ENCODE measurements around the gene MYADML2.
"Not testable (repeated sequence)": the region's sequence is repeated elsewhere in the genome, so short reads cannot be mapped to it uniquely, and the experiment has no call there.

Gene MYADML2

GRCh38 chr17:81947189-81947588 is at the start of gene MYADML2:
Gene MYADML2, minus strand, starts transcription at chr17:81947233. Its CDS starts 5,492 bp downstream, at chr17:81941741.
- FAIRE-seq: no peak

- no peak for FAIRE-seq
Observed at GRCh38 chr17:81996232-81996756, 49.3 kb upstream of the MYADML2 start.

- FAIRE-seq: no peak
Observed at GRCh38 chr17:81995463-81996231, 48.6 kb upstream of the MYADML2 start.

- FAIRE-seq: no peak
Observed at GRCh38 chr17:81994593-81995462, 47.8 kb upstream of the MYADML2 start.

GRCh38 chr17:81993729-81994592 is 46.9 kb upstream of the MYADML2 start:
- no peak for FAIRE-seq

- FAIRE-seq: no peak
Observed at GRCh38 chr17:81992306-81993102, 45.5 kb upstream of the MYADML2 start.

GRCh38 chr17:81991684-81992305 is 44.8 kb upstream of the MYADML2 start:
- no peak for FAIRE-seq

- FAIRE-seq: no peak
Observed at GRCh38 chr17:81990836-81991683, 44.0 kb upstream of the MYADML2 start.

- no peak for FAIRE-seq
Observed at GRCh38 chr17:81987161-81987770, 40.2 kb upstream of the MYADML2 start.

GRCh38 chr17:81986606-81987005 is 39.6 kb upstream of the MYADML2 start:
- no peak for FAIRE-seq

- FAIRE-seq: no peak
Observed at GRCh38 chr17:81984773-81985410, 37.9 kb upstream of the MYADML2 start.

GRCh38 chr17:81983639-81984373 is 36.8 kb upstream of the MYADML2 start:
- FAIRE-seq: no peak

GRCh38 chr17:81983011-81983638 is 36.1 kb upstream of the MYADML2 start:
- FAIRE-seq: no peak

- FAIRE-seq: not testable (repeated sequence)
Observed at GRCh38 chr17:81981511-81981910, 34.5 kb upstream of the MYADML2 start.

GRCh38 chr17:81980707-81981343 is 33.8 kb upstream of the MYADML2 start:
- FAIRE-seq: no peak

- FAIRE-seq: no peak
Observed at GRCh38 chr17:81980122-81980521, 33.1 kb upstream of the MYADML2 start.

GRCh38 chr17:81978524-81979298 is 31.7 kb upstream of the MYADML2 start:
- no peak for FAIRE-seq
